ENCODE results near the gene NLRP4.

DNA sequence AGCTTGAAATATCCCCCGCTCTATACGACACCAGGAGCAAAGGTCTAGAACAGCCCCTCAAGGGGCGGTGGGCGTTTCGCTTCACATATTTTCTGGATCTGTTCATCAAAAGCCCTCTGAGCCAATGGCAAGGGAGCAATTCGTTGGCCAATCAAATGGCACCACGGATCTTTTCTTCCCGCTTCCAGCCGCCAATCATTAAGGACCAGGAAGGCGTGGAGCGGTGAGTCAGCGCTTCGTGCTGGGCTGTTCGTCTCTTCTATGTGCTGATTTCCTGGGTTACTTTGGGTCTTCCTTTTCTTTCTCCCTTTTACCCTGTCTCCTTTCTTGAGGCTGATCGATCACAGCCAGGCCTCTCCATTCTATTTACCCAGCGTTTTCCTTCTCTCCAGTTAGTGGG lies at the start of gene NLRP4:
- no peak for TF ChIP-seq POLR2A (IDR thresholded peaks at IDR 0.05)
- TF ChIP-seq, protein P1, sequence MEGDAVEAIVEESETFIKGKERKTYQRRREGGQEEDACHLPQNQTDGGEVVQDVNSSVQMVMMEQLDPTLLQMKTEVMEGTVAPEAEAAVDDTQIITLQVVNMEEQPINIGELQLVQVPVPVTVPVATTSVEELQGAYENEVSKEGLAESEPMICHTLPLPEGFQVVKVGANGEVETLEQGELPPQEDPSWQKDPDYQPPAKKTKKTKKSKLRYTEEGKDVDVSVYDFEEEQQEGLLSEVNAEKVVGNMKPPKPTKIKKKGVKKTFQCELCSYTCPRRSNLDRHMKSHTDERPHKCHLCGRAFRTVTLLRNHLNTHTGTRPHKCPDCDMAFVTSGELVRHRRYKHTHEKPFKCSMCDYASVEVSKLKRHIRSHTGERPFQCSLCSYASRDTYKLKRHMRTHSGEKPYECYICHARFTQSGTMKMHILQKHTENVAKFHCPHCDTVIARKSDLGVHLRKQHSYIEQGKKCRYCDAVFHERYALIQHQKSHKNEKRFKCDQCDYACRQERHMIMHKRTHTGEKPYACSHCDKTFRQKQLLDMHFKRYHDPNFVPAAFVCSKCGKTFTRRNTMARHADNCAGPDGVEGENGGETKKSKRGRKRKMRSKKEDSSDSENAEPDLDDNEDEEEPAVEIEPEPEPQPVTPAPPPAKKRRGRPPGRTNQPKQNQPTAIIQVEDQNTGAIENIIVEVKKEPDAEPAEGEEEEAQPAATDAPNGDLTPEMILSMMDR (IDR thresholded peaks at IDR 0.05) = no peak
